ENCODE measurements around the gene PI4KA.
"Not testable (repeated sequence)": the region's sequence is repeated elsewhere in the genome, so short reads cannot be mapped to it uniquely, and the experiment has no call there.

PI4KA gene

DNA sequence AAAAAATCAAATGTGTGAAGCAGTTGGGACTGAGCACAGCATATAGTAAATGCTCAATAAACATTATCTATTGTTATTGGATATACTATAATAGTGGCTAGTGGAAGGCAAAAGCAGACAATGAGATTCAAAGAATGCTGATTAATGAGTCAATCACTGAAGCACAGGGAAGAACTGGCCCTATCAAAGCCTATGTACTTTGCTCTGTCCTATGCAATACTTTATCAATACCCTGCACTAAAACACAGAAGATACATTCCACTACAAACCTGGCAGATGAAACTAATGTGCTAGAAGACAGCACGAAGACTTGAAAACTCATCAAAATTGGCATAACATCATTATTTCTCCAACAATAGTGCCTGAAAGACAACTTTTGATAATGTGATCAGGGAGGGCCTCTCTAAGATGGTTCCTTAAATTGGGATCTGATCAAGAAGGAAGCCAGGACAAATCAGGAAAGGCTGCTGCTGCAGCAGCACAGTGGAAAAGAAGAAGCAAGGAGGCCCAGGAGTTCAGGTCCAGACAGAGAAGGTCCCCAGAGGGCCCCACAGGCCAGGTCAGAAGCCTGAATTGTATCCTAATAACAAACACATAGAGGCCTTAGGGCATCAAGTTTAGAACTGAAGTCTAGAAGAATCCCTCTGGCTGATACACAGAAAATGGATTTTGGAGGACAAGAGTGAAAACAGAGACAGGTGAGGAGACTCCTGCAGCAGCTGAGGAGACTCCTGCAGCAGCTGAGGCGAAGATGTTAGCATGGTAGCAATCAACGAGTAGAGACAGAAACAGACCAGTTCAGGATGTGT lies 18.6 kb downstream of the PI4KA start:
- no peaks in the 10 kb centered on the region for H3K27me3 ChIP-seq (replicated peaks)
- TF ChIP-seq, protein P1, sequence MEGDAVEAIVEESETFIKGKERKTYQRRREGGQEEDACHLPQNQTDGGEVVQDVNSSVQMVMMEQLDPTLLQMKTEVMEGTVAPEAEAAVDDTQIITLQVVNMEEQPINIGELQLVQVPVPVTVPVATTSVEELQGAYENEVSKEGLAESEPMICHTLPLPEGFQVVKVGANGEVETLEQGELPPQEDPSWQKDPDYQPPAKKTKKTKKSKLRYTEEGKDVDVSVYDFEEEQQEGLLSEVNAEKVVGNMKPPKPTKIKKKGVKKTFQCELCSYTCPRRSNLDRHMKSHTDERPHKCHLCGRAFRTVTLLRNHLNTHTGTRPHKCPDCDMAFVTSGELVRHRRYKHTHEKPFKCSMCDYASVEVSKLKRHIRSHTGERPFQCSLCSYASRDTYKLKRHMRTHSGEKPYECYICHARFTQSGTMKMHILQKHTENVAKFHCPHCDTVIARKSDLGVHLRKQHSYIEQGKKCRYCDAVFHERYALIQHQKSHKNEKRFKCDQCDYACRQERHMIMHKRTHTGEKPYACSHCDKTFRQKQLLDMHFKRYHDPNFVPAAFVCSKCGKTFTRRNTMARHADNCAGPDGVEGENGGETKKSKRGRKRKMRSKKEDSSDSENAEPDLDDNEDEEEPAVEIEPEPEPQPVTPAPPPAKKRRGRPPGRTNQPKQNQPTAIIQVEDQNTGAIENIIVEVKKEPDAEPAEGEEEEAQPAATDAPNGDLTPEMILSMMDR (IDR thresholded peaks at IDR 0.05; ENCODE audit: low read depth, low read length, missing control alignments): no peak
- no peak overlapping the region for H3K4me3 ChIP-seq (ENCODE audit: low read depth, low read length)
- no peak overlapping the region for H3K27ac ChIP-seq
- no peak for DNase-seq
- in situ Hi-C loops (cut with HindIII; ENCODE audit: low pct_ligation_motif_present, low sequenced_read_pairs): no loop called here
- no peaks in the 10 kb centered on the region for H3K36me3 ChIP-seq (replicated peaks)

DNA sequence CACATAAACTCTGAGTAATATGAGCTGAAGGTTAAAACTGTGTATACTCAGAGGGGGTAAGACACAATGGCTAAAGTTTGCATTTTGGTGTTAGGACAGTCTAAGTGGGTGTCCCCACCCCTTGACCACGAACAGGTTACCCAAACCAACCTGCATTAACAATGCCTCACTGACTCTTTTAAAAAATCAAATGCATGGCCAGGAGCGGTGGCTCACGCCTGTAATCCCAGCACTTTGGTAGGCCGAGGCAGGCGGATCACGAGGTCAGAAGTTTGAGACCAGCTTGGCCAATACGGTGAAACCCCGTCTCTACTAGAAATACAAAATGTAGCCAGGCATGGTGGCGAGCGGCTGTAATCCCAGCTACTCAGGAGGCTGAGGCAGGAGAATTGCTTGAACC lies 19.3 kb downstream of the PI4KA start:
- H3K36me3 ChIP-seq (replicated peaks); H3K27ac ChIP-seq; in situ Hi-C loops (cut with HindIII; ENCODE audit: low pct_ligation_motif_present, low sequenced_read_pairs); DNase-seq; H3K27me3 ChIP-seq (replicated peaks); H3K4me3 ChIP-seq (ENCODE audit: low read depth, low read length): not testable (repeated sequence)

DNA sequence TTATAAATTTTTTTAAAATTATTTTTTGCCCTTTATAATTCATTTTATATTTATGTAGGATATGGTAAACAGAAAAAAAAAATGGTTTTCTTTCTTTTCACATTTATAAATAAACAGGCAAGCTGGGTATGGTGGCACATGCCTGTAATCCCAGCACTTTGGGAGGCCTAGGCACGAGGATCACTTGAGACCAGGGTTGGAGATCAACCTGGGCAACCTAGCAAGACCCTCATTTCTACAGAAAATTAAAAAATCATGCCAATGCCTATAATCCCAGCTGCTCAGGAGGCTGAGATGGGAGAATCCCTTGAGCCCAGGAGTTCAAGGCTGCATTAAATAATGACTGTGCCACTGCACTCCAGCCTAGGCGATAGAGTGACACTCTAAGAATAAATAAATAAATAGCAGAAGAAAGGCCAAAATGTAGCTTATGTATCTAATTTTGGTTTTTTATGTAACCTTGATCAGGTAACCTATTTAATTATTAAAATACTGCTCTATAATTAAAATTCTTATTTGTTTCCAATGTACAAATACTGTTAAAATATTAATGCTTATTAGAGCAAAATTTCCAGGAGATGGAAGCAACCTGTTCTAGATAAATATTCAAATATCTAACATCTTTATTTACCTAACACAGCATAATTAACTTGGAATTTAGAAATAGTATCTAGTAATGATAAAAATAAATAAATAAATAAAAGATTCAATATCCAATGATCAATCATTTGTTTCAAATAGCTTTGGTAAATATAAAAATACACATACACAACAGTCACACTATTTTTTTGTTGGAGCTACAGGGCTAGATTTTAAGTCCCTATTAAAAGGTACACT lies 21.4 kb downstream of the PI4KA start:
- no peak overlapping the region for H3K4me3 ChIP-seq (ENCODE audit: low read depth, low read length)
- TF ChIP-seq, protein P1 (IDR thresholded peaks at IDR 0.05; ENCODE audit: low read depth, low read length, missing control alignments): no peak
- H3K36me3 ChIP-seq (replicated peaks): peaks cover 18% of the 10 kb centered on the region
- no peaks in the 10 kb centered on the region for H3K27me3 ChIP-seq (replicated peaks)
- no peak overlapping the region for H3K27ac ChIP-seq
- DNase-seq: no peak
- in situ Hi-C loops (cut with HindIII; ENCODE audit: low pct_ligation_motif_present, low sequenced_read_pairs): no loop called here

DNA sequence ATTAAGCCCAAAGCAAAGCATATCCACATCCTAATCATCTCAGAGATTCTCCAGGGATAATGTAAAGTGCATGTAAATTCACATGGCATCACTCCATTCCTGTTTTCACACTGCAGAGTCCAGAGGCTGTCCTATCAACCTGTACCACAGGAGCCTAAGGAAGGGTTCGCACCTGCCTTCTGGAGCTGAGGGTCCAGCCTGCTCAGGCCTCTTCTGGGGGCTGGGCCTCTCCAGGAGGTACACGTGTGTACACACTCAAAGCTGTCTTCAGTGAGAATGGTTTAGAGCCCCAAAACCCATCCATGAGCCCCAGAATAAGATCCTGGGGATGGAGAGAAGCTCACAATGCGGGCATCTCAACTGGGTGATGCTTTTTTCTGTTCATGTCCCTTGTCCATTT lies 23.9 kb downstream of the PI4KA start:
- DNase-seq: no peak
- Histone ChIP-seq H3K27me3 (replicated peaks) (no peaks in the 10 kb centered on the region), H3K36me3 (replicated peaks) (peaks cover 32% of the 10 kb centered on the region), H3K4me3 (ENCODE audit: low read depth, low read length) (no peak overlapping the region), H3K27ac (no peak overlapping the region)
- TF ChIP-seq, protein P1 (IDR thresholded peaks at IDR 0.05; ENCODE audit: low read depth, low read length, missing control alignments): no peak
- in situ Hi-C loops (cut with HindIII; ENCODE audit: low pct_ligation_motif_present, low sequenced_read_pairs): no loop called here

DNA sequence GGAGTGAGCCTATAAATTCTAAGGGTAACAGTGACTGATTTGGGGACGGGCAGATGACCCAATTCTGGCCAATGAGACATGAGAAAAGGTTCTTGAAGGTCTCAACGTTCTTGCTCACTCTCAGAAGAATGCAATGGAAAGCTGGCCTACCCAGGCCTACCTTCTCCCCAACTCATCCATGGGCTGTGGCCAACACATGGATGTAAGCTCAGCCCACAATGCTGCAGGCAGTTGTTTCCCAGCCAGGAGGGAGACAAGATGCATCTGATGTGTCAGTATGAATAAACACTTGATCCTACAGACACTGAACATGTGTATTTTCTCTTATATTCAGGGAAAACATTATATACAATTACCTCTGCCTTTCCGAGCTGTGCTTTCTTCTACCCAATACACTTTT lies 24.4 kb downstream of the PI4KA start:
- Histone ChIP-seq H3K27ac (no peak overlapping the region), H3K27me3 (replicated peaks) (no peaks in the 10 kb centered on the region), H3K36me3 (replicated peaks) (peaks cover 32% of the 10 kb centered on the region), H3K4me3 (ENCODE audit: low read depth, low read length) (no peak overlapping the region)
- in situ Hi-C loops (cut with HindIII; ENCODE audit: low pct_ligation_motif_present, low sequenced_read_pairs): no loop called here
- TF ChIP-seq, protein P1 (IDR thresholded peaks at IDR 0.05; ENCODE audit: low read depth, low read length, missing control alignments): no peak
- DNase-seq: no peak

DNA sequence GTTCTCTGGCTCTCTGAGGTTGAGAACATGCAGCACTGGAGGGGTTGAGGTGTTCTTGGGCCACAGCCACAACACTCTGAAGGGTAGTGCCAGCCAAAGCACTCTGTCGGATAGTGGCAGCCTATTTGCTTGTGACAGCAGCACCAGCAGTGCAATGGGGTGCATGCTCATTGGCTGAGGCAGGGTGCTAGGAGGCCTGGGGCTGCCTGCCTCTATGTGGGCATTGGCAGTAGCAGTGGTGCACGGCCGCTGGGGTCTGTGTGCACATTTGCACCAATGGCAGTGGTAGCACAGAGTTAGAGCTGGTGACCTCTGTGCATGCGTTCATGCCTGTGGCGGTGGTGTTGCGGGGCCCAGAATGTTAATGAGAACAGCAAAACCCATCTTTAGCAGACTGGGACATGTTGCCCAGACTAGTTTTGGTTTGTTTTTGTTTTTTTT lies 25.4 kb downstream of the PI4KA start:
- in situ Hi-C loops (cut with HindIII; ENCODE audit: low pct_ligation_motif_present, low sequenced_read_pairs): no loop called here
- H3K4me3 ChIP-seq (ENCODE audit: low read depth, low read length): no peak overlapping the region
- H3K27me3 ChIP-seq (replicated peaks): no peaks in the 10 kb centered on the region
- TF ChIP-seq, protein P1 (IDR thresholded peaks at IDR 0.05; ENCODE audit: low read depth, low read length, missing control alignments): no peak
- DNase-seq: no peak
- H3K36me3 ChIP-seq (replicated peaks): peaks cover 35% of the 10 kb centered on the region
- no peak overlapping the region for H3K27ac ChIP-seq
